Ascending aorta (tissue), 2 donors: ENCODE data around the gene TTLL11. TPM values are rescaled to one million over a fixed set of nuclear protein-coding genes. Genes with fewer than 3 reads are reported as not detected.

Experiments
- DNase-seq, 2 donors: peaks; one replicate each; pipeline ENCODE4 v3.0.0-alpha.2; 2019; ENCODE audit warnings: low spot score in 2 of 2
- H3K27ac ChIP-seq, 2 donors: fragments of 200-600 bp; sonication (generic); one replicate each; pipeline ENCODE4 v1.5.1; 2016 to 2017; ENCODE audit warnings: mild to moderate bottlenecking in 1 of 2
- H3K27me3 ChIP-seq: fragments of 200-600 bp; sonication (generic); one replicate; pipeline ENCODE4 v1.5.1; 2017
- H3K36me3 ChIP-seq, 2 donors: fragments of 200-600 bp; sonication (generic); one replicate each; pipeline ENCODE4 v1.5.1; 2016
- H3K4me1 ChIP-seq, 2 donors: fragments of 200-600 bp; sonication (generic); one replicate each; pipeline ENCODE4 v1.5.1; 2016 to 2017; ENCODE audit warnings: mild to moderate bottlenecking in 1 of 2
- H3K4me3 ChIP-seq, 2 donors: fragments of 200-600 bp; sonication (generic); one replicate each; pipeline ENCODE4 v1.5.1; 2016 to 2017; ENCODE audit warnings: mild to moderate bottlenecking in 1 of 2
- H3K9me3 ChIP-seq, 2 donors: fragments of 200-600 bp; sonication (generic); one replicate each; pipeline ENCODE4 v1.5.1; 2016
- CTCF ChIP-seq, 3 experiments: fragments of 200-600 bp in 2 of 3; fragments of 450-650 bp in 1 of 3; sonication (generic) in 2 of 3; IDR thresholded peaks; one replicate each; pipeline ENCODE4 v1.5.1; 2016 to 2019; ENCODE audit warnings: antibody characterized with exemption in 3 of 3, mild to moderate bottlenecking in 1 of 3, moderate library complexity in 1 of 3
- intact Hi-C: fragments of 100-400 bp; cut with DNase I; formaldehyde crosslinking; loops from one replicate; pipeline ENCODE4 v1.15.1; 2023
- total RNA-seq: library from RNA; depleted of rRNA; stranded (reverse); fragments of >200 nt; gene quantifications from one replicate; pipeline ENCODE4 v1.1.0, GENCODE V29; 2016

Gene TTLL11
- total RNA-seq, 1 donor from 2014 or later, result 18.5 TPM

- no peak for TF ChIP-seq CTCF (IDR thresholded peaks at IDR 0.05)
- no peaks in the 10 kb centered on the region for H3K4me1 ChIP-seq
- intact Hi-C loops, result no loop called here
- no peaks in the 10 kb centered on the region for H3K9me3 ChIP-seq
- H3K36me3 ChIP-seq, result no peaks in the 10 kb centered on the region
- no peak for DNase-seq
- no peak overlapping the region for H3K27ac ChIP-seq
- H3K4me3 ChIP-seq, result no peak overlapping the region
- no peaks in the 10 kb centered on the region for H3K27me3 ChIP-seq
These were observed 150.8 kb downstream of the TTLL11 start for GRCh38 chr9:121942313-121942712.

DNA sequence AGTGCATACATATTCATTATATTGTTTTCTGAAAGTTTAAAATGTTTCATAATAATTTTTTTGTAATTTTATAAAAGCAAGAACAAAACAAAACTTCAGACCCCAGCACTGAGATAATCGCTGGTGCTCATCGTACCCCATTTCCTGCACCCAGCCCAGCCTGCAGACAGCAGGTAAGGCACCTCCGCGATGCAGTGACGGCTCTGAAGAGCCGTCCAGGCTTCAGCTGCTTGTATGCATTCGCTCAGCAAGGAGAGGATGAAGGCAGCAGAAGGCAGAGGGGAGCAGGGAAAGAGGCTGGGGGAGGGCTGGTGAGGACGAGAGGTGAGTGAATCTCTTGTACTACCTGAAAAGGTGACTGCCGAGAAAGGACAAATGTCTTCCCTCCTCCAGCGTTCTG, 153.5 kb downstream of the TTLL11 start:
- intact Hi-C loops, result no loop called here
- DNase-seq, result no peak
- H3K4me3 ChIP-seq, result no peak overlapping the region
- no peak overlapping the region for H3K27ac ChIP-seq
- no peak for TF ChIP-seq CTCF (IDR thresholded peaks at IDR 0.05)
- no peaks in the 10 kb centered on the region for H3K9me3 ChIP-seq
- peaks cover 3 to 4% of the 10 kb centered on the region in 2 donors for H3K36me3 ChIP-seq
- H3K4me1 ChIP-seq, result no peaks in the 10 kb centered on the region
- H3K27me3 ChIP-seq, result no peaks in the 10 kb centered on the region

DNA sequence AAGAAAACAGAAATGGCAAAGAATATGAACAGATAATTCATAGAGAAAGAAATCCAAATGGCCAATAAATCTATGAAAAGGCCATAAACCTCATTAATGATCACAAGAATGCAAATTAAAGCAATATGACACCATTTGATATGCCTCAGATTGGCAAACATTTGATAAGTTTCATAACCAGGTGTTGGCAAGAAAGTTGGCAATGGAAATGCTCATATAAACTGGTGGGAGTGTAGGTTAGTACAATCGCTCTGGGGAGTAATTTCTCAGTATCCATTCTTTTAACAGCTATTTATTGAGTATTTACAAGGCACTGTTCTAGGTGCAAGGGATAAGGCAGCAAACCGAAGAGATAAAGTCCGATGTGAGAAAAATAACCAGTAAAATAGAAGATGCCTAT, 154.5 kb downstream of the TTLL11 start:
- Histone ChIP-seq H3K27me3 (no peaks in the 10 kb centered on the region), H3K4me1 (no peaks in the 10 kb centered on the region), H3K27ac (no peak overlapping the region), H3K9me3 (no peaks in the 10 kb centered on the region), H3K36me3 (peaks cover 3 to 4% of the 10 kb centered on the region in 2 donors), H3K4me3 (no peak overlapping the region)
- DNase-seq, result no peak
- intact Hi-C loops, result no loop called here
- no peak for TF ChIP-seq CTCF (IDR thresholded peaks at IDR 0.05)

GRCh38 chr9:121937240-121937639, 155.9 kb downstream of the TTLL11 start:
- Histone ChIP-seq H3K27ac (no peak overlapping the region), H3K36me3 (peaks cover 3 to 4% of the 10 kb centered on the region in 2 donors), H3K27me3 (no peaks in the 10 kb centered on the region), H3K9me3 (no peaks in the 10 kb centered on the region), H3K4me3 (no peak overlapping the region), H3K4me1 (no peaks in the 10 kb centered on the region)
- TF ChIP-seq CTCF (IDR thresholded peaks at IDR 0.05), result no peak
- no peak for DNase-seq
- intact Hi-C loops, result no loop called here

DNA sequence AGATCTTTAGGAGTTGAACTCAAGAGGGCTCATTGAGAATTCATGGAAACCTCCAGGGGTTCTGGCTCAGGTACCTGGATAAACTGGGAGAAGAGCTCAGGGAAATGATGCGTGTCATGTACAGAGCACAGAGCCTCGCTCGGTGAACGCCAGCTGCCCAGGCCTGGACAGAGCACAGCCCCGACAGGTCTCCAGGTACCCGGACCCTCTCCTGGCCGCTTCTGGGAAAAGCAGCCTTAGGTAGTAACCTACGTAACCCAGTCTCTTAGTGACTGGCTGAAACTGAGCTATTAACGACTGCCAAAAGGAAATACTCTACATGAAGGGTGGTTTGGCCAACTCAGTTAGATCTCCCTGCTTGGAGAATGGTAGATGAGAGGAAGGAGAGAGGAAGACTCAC, 157.4 kb downstream of the TTLL11 start:
- no peak for TF ChIP-seq CTCF (IDR thresholded peaks at IDR 0.05)
- no peak for DNase-seq
- H3K4me3 ChIP-seq, result no peak overlapping the region
- intact Hi-C loops, result no loop called here
- no peaks in the 10 kb centered on the region for H3K9me3 ChIP-seq
- no peaks in the 10 kb centered on the region for H3K27me3 ChIP-seq
- no peaks in the 10 kb centered on the region for H3K4me1 ChIP-seq
- peaks cover 3 to 4% of the 10 kb centered on the region in 2 donors for H3K36me3 ChIP-seq
- no peak overlapping the region for H3K27ac ChIP-seq

DNA sequence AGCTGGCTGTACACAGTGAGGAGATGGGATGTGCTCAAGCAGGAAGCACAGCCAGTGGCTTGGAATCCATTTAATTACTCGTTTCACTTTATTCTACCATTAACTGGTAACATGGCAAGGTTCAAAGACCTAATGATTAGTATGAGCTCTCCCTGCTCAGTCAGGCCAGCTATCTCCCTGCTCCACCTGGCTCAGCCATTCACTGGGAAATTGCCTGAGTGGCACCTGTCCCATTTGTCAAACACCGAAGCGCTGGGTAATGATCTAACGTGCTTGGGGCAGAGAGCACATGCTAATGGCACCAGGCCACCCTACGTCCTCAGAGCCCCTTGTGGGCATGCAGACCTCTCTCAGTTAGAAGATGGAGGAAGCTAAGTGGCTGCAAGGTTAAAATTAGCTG, 162.2 kb downstream of the TTLL11 start:
- DNase-seq, result no peak
- no peaks in the 10 kb centered on the region for H3K9me3 ChIP-seq
- no peak for TF ChIP-seq CTCF (IDR thresholded peaks at IDR 0.05)
- H3K36me3 ChIP-seq, result peaks cover 0 to 2% of the 10 kb centered on the region in 2 donors
- no peak overlapping the region for H3K27ac ChIP-seq
- no peaks in the 10 kb centered on the region for H3K27me3 ChIP-seq
- intact Hi-C loops, result no loop called here
- H3K4me3 ChIP-seq, result no peak overlapping the region
- peaks cover 0 to 3% of the 10 kb centered on the region in 2 donors for H3K4me1 ChIP-seq
